GM18873 (cell line): ENCODE results near the gene METTL8.
"Not testable (repeated sequence)": the region's sequence is repeated elsewhere in the genome, so short reads cannot be mapped to it uniquely, and the experiment has no call there.

Experiments used
- ATAC-seq: cut with Tn5 transposase; IDR thresholded peaks from one replicate; pipeline ENCODE4 v1.9.1; 2021; ENCODE audit warnings: mild to moderate bottlenecking, moderate library complexity, moderate number of reproducible peaks; ENCODE audit not compliant: unreplicated experiment, low FRiP score

Gene METTL8

GRCh38 chr2:171402906-171403580 is 30.7 kb downstream of the METTL8 start:
- no peak for ATAC-seq

- ATAC-seq: no peak
Observed at GRCh38 chr2:171401947-171402346, 31.8 kb downstream of the METTL8 start.

- no peak for ATAC-seq
Observed at GRCh38 chr2:171400395-171400794, 33.4 kb downstream of the METTL8 start.

- ATAC-seq: no peak
Observed at GRCh38 chr2:171399292-171399691, 34.5 kb downstream of the METTL8 start.

- no peak for ATAC-seq
Observed at GRCh38 chr2:171394164-171394740, 39.5 kb downstream of the METTL8 start.

- no peak for ATAC-seq
Observed at GRCh38 chr2:171393487-171393886, 40.3 kb downstream of the METTL8 start.

GRCh38 chr2:171391532-171391931 is 42.3 kb downstream of the METTL8 start:
- no peak for ATAC-seq

- no peak for ATAC-seq
Observed at GRCh38 chr2:171390941-171391516, 42.8 kb downstream of the METTL8 start.

GRCh38 chr2:171389780-171390179 is 44.0 kb downstream of the METTL8 start:
- no peak for ATAC-seq

- ATAC-seq: no peak
Observed at GRCh38 chr2:171389325-171389724, 44.5 kb downstream of the METTL8 start.

- no peak for ATAC-seq
Observed at GRCh38 chr2:171387052-171387451, 46.7 kb downstream of the METTL8 start.

GRCh38 chr2:171386627-171387026 is 47.2 kb downstream of the METTL8 start:
- no peak for ATAC-seq

- ATAC-seq: no peak
Observed at GRCh38 chr2:171383134-171383533, 50.7 kb downstream of the METTL8 start.

GRCh38 chr2:171382175-171382574 is 51.6 kb downstream of the METTL8 start:
- not testable (repeated sequence) for ATAC-seq

- not testable (repeated sequence) for ATAC-seq
Observed at GRCh38 chr2:171377852-171378251, 55.9 kb downstream of the METTL8 start.

- no peak for ATAC-seq
Observed at GRCh38 chr2:171367692-171368091, 66.1 kb downstream of the METTL8 start.

- no peak for ATAC-seq
Observed at GRCh38 chr2:171365778-171366177, 68.0 kb downstream of the METTL8 start.

GRCh38 chr2:171365232-171365631 is 68.6 kb downstream of the METTL8 start:
- no peak for ATAC-seq

- no peak for ATAC-seq
Observed at GRCh38 chr2:171362396-171362795, 71.4 kb downstream of the METTL8 start.

GRCh38 chr2:171360905-171361304 is 72.9 kb downstream of the METTL8 start:
- no peak for ATAC-seq

- ATAC-seq: not testable (repeated sequence)
Observed at GRCh38 chr2:171353746-171354145, 80.0 kb downstream of the METTL8 start.

GRCh38 chr2:171348056-171348455 is 85.7 kb downstream of the METTL8 start:
- no peak for ATAC-seq
